ENCODE measurements around the gene MLPH. TPM values are rescaled to one million over a fixed set of nuclear protein-coding genes. Genes with fewer than 3 reads are reported as not detected.

The MLPH gene
- total and polyA plus RNA-seq, 9 of the 15 experiments (the other 6 are each of a cell fraction or from before 2014, with no cell fraction given): 0.22 TPM; not detected in 8

DNA sequence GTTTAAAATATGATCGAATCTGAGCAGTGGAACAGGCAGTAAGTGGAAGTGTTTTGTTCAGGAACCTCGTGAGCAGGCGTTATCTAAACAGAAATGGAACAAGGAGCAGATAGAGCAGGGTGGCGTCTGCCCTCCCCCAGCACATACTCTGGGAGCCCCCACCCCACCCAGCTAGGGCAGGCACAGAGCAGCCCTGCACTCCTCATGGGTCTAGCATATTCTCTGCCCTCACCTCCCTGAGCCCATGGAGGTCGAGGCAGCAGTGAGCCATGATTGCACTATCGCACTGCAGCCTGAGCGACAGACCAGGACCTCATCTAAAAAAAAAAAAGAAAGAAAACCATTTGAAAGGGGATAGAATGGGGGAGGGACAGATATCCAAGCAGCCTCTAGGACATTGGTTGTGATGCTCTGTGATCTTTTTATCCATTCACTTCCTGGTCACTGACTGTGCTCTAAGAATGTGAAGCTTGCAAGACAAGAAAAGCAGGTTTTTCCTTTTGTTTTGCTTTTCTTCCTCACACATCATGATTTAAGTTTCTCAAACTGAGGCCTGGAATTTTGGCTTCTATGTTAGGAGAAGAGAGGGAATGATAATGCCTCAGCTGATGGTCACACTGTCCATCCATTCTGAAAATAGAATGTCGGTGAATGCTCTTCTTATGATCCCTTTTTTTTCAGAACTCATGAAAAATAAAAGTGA lies 3.1 kb downstream of the MLPH start:
- Histone ChIP-seq H3K79me2 (ENCODE audit: control insufficient read depth, insufficient read depth, low read length) (no peaks in the 10 kb centered on the region), H3K27me3 (ENCODE audit: control insufficient read depth in 2 of 2, insufficient read depth in 2 of 2, low read length in 2 of 2) (peaks cover 0 to 21% of the 10 kb centered on the region in 2 experiments; a peak in 2 of 5 replicates), H3K9ac (ENCODE audit: insufficient read depth in 1 of 2, low read depth in 2 of 2, low read length in 2 of 2) (no peak overlapping the region), H3K27ac (ENCODE audit: extremely low read depth, low read depth, low read length) (no peak overlapping the region), H2AFZ (ENCODE audit: low read depth, low read length) (no peak overlapping the region), H3K4me3 (no peak overlapping the region), H3K36me3 (ENCODE audit: control insufficient read depth, insufficient read depth, low read length) (no peaks in the 10 kb centered on the region), H3K9me3 (replicated peaks; ENCODE audit: control insufficient read depth, insufficient read depth, low read depth, low read length) (peaks cover 1% of the 10 kb centered on the region; the same call in 1 of the 2 replicates), H4K20me1 (replicated peaks; ENCODE audit: control insufficient read depth, insufficient read depth, low read length) (no peaks in the 10 kb centered on the region), H3K4me2 (ENCODE audit: insufficient read depth, low read length) (no peak overlapping the region), H3K4me1 (replicated peaks in 1 of 2; ENCODE audit: control insufficient read depth in 2 of 2, insufficient read depth in 2 of 2, low read length in 2 of 2) (no peaks in the 10 kb centered on the region), H3K9me1 (ENCODE audit: control insufficient read depth, insufficient read depth, low read length) (no peaks in the 10 kb centered on the region)
- no peak for ATAC-seq
- no peak for FAIRE-seq
- ChIA-PET CTCF (ENCODE audit: low intra/inter-chr PET ratio) (no interaction called here), POLR2A (no interaction called here)
- 0% methylated on average over 8 of the region's 8 CpGs for WGBS (ENCODE audit: insufficient coverage, low coverage, missing lambda C conversion rate)
- in situ Hi-C loops (cut with MboI) (no loop called here), intact Hi-C loops (cut with micrococcal nuclease) (no loop called here)
- DNase-seq (ENCODE audit: extremely low read depth in 1 of 4, low spot score in 3 of 4): no peak
- BruUV-seq (replicated peaks): no TSS peak
- TF ChIP-seq RBM17 (IDR thresholded peaks at IDR 0.05; ENCODE audit: borderline replicate concordance, low read depth, low read length) (no peak), U2AF1 (optimal IDR thresholded peaks at IDR 0.05; ENCODE audit: low read depth, low read length) (no peak), BRCA1 (IDR thresholded peaks at IDR 0.05) (no peak), BRCA1 (CRISPR knock-in tag; IDR thresholded peaks at IDR 0.05) (no peak), ZNF695 (CRISPR knock-in tag; IDR thresholded peaks at IDR 0.05) (no peak), GTF2B (IDR thresholded peaks at IDR 0.05; ENCODE audit: extremely low read depth, insufficient read length) (no peak), ZBTB49 (CRISPR knock-in tag; IDR thresholded peaks at IDR 0.05; ENCODE audit: borderline replicate concordance) (no peak), SMAD2 (IDR thresholded peaks at IDR 0.05; ENCODE audit: low read depth, low read length) (no peak), PHF20 (IDR thresholded peaks at IDR 0.05; ENCODE audit: partially characterized antibody) (no peak), TCF15 (CRISPR knock-in tag; IDR thresholded peaks at IDR 0.05) (no peak), ZNF347 (CRISPR knock-in tag; IDR thresholded peaks at IDR 0.05; ENCODE audit: low read depth) (no peak), SMARCB1 (IDR thresholded peaks at IDR 0.05; ENCODE audit: insufficient read length, low read depth) (no peak), TAF1 (IDR thresholded peaks at IDR 0.05; ENCODE audit: control insufficient read depth, extremely low read depth, insufficient read depth, low read length, severe bottlenecking) (no peak), BRD4 (IDR thresholded peaks at IDR 0.05) (no peak), ARID2 (IDR thresholded peaks at IDR 0.05) (no peak), WHSC1 (IDR thresholded peaks at IDR 0.05; ENCODE audit: low read length) (no peak), SUPT5H (IDR thresholded peaks at IDR 0.05) (no peak)
- TF ChIP-seq, protein P1, sequence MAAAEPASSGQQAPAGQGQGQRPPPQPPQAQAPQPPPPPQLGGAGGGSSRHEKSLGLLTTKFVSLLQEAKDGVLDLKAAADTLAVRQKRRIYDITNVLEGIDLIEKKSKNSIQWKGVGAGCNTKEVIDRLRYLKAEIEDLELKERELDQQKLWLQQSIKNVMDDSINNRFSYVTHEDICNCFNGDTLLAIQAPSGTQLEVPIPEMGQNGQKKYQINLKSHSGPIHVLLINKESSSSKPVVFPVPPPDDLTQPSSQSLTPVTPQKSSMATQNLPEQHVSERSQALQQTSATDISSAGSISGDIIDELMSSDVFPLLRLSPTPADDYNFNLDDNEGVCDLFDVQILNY (CRISPR knock-in tag; IDR thresholded peaks at IDR 0.05): no peak

Measured in K562 (cell line).